Endothelial cell of umbilical vein (primary cell): ENCODE results near the gene C22orf39. TPM values are rescaled to one million over a fixed set of nuclear protein-coding genes. Genes with fewer than 3 reads are reported as not detected.
A peak's percentile ranks its signal among the peaks of the same experiment; 100 is the strongest.
"Not testable (repeated sequence)": the region's sequence is repeated elsewhere in the genome, so short reads cannot be mapped to it uniquely, and the experiment has no call there.

ENCODE experiments used
- BruUV-seq: library from RNA; stranded (reverse); fragments of 400-500 nt; replicated peaks from 2 replicates; lab custom pipeline; 2021; lab: Mats Ljungman, UMichigan
- CTCF ChIA-PET: fragments of 300-600, 350-600 bp; sonication (Branson Sonifier 250); formaldehyde crosslinking; loops from one replicate; lab custom pipeline; 2021; ENCODE audit warnings: antibody characterized with exemption, inconsistent platforms; lab: Charles Lee
- POLR2A ChIA-PET: fragments of 300-600, 350-600 bp; sonication (Branson Sonifier 250); formaldehyde crosslinking; loops from one replicate; lab custom pipeline; 2021; ENCODE audit warnings: antibody characterized with exemption, inconsistent platforms; lab: Charles Lee
- DNase-seq: peaks from one replicate; pipeline ENCODE4 v3.0.0-alpha.2; 2011; ENCODE audit warnings: low read depth, low spot score
- FAIRE-seq: peaks from 2 replicates; lab custom pipeline; 2011; peaks lifted over from hg19 to GRCh38; lab: Jason Lieb, UNC
- H2AFZ ChIP-seq: 2 replicates; pipeline ENCODE4 v1.6.0; 2012; ENCODE audit warnings: low read depth, low read length, control low read depth, inconsistent platforms
- H3K27ac ChIP-seq: 2 replicates; pipeline ENCODE4 v1.5.1; 2011; ENCODE audit warnings: low read depth, mild to moderate bottlenecking, control low read depth, low read length, moderate library complexity; ENCODE audit not compliant: insufficient read depth
- H3K27me3 ChIP-seq, 2 experiments: 2 replicates each; pipeline versions ENCODE4 v1.6.0 to v1.6.1; 2011; ENCODE audit warnings: low read length in 2 of 2, mixed read lengths in 1 of 2; ENCODE audit not compliant: control insufficient read depth in 2 of 2, insufficient read depth in 2 of 2
- H3K36me3 ChIP-seq, 2 experiments: 2 replicates in 1 of 2; 3 replicates in 1 of 2; pipeline ENCODE4 v1.5.1; 2011; ENCODE audit warnings: low read length in 2 of 2, mild to moderate bottlenecking in 1 of 2, moderate library complexity in 1 of 2; ENCODE audit not compliant: control insufficient read depth in 2 of 2, insufficient read depth in 2 of 2; ENCODE audit errors: extremely low read depth in 1 of 2
- H3K4me1 ChIP-seq: 3 replicates; pipeline ENCODE4 v1.5.1; 2011; ENCODE audit warnings: mild to moderate bottlenecking, low read length; ENCODE audit not compliant: control insufficient read depth, insufficient read depth; ENCODE audit errors: extremely low read depth
- H3K4me2 ChIP-seq: 2 replicates; pipeline ENCODE4 v1.6.1; 2011; ENCODE audit warnings: low read length, control low read depth, mixed read lengths; ENCODE audit not compliant: insufficient read depth
- H3K4me3 ChIP-seq, 3 experiments: fragments of 200-600 bp in 1 of 3; sonication (generic), shearing (Covaris generic) in 1 of 3; replicated peaks in 1 of 3; 2 replicates each; pipeline ENCODE4 v1.5.1; 2011 to 2016; ENCODE audit warnings: control low read depth in 3 of 3, low read length in 3 of 3, mild to moderate bottlenecking in 2 of 3, inconsistent platforms in 1 of 3, low read depth in 1 of 3, moderate library complexity in 1 of 3; ENCODE audit not compliant: insufficient read depth in 1 of 3
- H3K79me2 ChIP-seq: 2 replicates; pipeline ENCODE4 v1.6.0; 2012; ENCODE audit warnings: low read length, inconsistent platforms; ENCODE audit not compliant: control insufficient read depth, insufficient read depth
- H3K9ac ChIP-seq: replicated peaks from 2 replicates; pipeline ENCODE3; 2011; ENCODE audit warnings: low read length, control low read depth; ENCODE audit not compliant: insufficient read depth; ENCODE audit errors: extremely low read depth
- H3K9me1 ChIP-seq: replicated peaks from 3 replicates; pipeline ENCODE4 v1.6.0; 2011; ENCODE audit warnings: mild to moderate bottlenecking, low read length; ENCODE audit not compliant: control insufficient read depth, insufficient read depth; ENCODE audit errors: extremely low read depth
- H3K9me3 ChIP-seq: replicated peaks from 2 replicates; pipeline ENCODE4 v1.5.1; 2012; ENCODE audit warnings: low read length, inconsistent platforms; ENCODE audit not compliant: control insufficient read depth, insufficient read depth
- H4K20me1 ChIP-seq: replicated peaks from 2 replicates; pipeline ENCODE3; 2011; ENCODE audit warnings: mild to moderate bottlenecking, low read length; ENCODE audit not compliant: control insufficient read depth, insufficient read depth; ENCODE audit errors: extremely low read depth
- EZH2 ChIP-seq: IDR thresholded peaks from 2 replicates; pipeline ENCODE4 v1.6.1; 2012; ENCODE audit warnings: borderline replicate concordance, low read depth, mild to moderate bottlenecking, moderate library complexity, low read length, inconsistent platforms; ENCODE audit not compliant: severe bottlenecking
- FOS ChIP-seq: IDR thresholded peaks from 2 replicates; pipeline ENCODE4 v1.6.1; 2011; ENCODE audit warnings: mild to moderate bottlenecking, low read length, moderate library complexity, borderline replicate concordance; ENCODE audit not compliant: insufficient read depth
- GATA2 ChIP-seq: IDR thresholded peaks from 2 replicates; pipeline ENCODE4 v1.7.0; 2011; ENCODE audit warnings: low read depth, mild to moderate bottlenecking, moderate library complexity, mixed read lengths, low read length; ENCODE audit not compliant: insufficient read length, insufficient read depth
- JUN ChIP-seq: IDR thresholded peaks from 2 replicates; pipeline ENCODE4 v1.6.1; 2011; ENCODE audit warnings: borderline replicate concordance, low read depth; ENCODE audit not compliant: insufficient read length, insufficient read depth
- MAX ChIP-seq: IDR thresholded peaks from 2 replicates; pipeline ENCODE4 v1.6.1; 2011; ENCODE audit not compliant: insufficient read depth, insufficient read length
- MYC ChIP-seq: IDR thresholded peaks from one replicate; pipeline ENCODE4 v1.6.1; 2011; ENCODE audit warnings: mild to moderate bottlenecking, low read depth, low read length
- POLR2A ChIP-seq: IDR thresholded peaks from 2 replicates; pipeline ENCODE4 v1.6.1; 2012; ENCODE audit warnings: low read depth, mild to moderate bottlenecking, control low read depth, low read length
- POLR2AphosphoS5 ChIP-seq: IDR thresholded peaks from 2 replicates; pipeline ENCODE4 v1.6.1; 2012; ENCODE audit warnings: low read depth, mild to moderate bottlenecking, control low read depth, low read length, moderate library complexity; ENCODE audit not compliant: insufficient read depth
- dilution Hi-C: fragments of 300-500 bp; cut with MboI; formaldehyde crosslinking; loops from one replicate; pipeline ENCODE4 v1.15.0; 2019; ENCODE audit warnings: low sequenced_read_pairs; ENCODE audit not compliant: extremely low pct_ligation_motif_present
- intact Hi-C: fragments of 100-400 bp; cut with micrococcal nuclease; formaldehyde crosslinking; loops from one replicate; pipeline ENCODE4 v1.10.0; 2022
- polyA plus RNA-seq, 4 experiments: library from polyadenylated mRNA; depleted of rRNA in 3 of 4; stranded (reverse) in 3 of 4; unstranded in 1 of 4; fragments of >200 nt; gene quantifications; 2 replicates each; pipeline versions ENCODE4 v1.2.1 to v1.2.3, GENCODE V29; 2011 to 2012; ENCODE audit warnings: missing spikeins in 1 of 4
- total RNA-seq: library from RNA; stranded (reverse); gene quantifications from 2 replicates; pipeline ENCODE4 v1.2.3, GENCODE V29; 2021
- TF ChIP-seq, protein P1 (sequence below), 2 donors: IDR thresholded peaks; 1 replicate in 1 of 2; 2 replicates in 1 of 2; pipeline ENCODE4 v1.5.1; 2011; ENCODE audit warnings: low read length in 2 of 2, mild to moderate bottlenecking in 2 of 2, moderate library complexity in 2 of 2, control low read depth in 1 of 2, inconsistent platforms in 1 of 2, low read depth in 1 of 2; ENCODE audit not compliant: insufficient read depth in 1 of 2; ENCODE audit errors: extremely low read depth in 1 of 2

Gene C22orf39
- total and polyA plus RNA-seq, 2 donors (not counting 3 experiments of a cell fraction or from before 2014, with no cell fraction given) = 26.1 to 28.0 TPM

DNA sequence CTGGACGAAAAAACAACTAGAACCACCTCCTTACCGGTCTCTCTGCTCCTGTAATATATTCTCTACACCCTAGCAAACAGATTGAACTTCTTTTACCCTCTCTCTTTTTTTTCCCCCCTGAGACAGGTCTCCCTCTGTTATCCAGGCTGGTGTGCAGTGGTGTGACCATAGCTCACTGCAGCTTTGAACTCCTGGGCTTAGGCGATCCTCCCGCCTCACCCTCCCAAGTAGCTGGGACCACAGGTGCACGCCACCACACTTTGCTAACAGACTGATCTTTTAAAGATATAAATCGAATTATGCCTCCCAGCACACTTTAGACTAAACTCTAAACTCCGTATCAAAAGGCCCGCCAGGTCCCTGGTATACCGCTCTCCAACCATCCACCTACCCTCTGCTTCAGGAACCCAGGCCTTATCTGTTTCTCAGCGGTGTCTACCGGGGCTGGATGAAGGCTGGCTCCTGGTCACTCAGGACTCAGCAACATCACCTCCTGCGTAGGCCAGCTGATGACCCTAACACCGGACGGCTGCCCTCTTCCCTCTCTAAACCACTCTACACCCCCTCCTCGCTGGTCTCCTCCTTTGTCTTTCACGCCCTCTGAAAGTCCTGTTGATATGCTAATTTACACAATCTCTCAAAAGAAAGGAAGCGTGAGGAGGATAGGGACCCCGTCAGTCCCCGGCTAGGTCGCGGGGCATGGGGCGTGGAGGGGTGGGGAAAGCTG is 745 bp downstream of the C22orf39 start:
- POLR2A ChIA-PET = no interaction called here
- TF ChIP-seq POLR2A (no peak), MYC (no peak), MAX (no peak), EZH2 (no peak), FOS (no peak), POLR2AphosphoS5 (no peak), JUN (no peak), GATA2 (no peak)
- TF ChIP-seq, protein P1, sequence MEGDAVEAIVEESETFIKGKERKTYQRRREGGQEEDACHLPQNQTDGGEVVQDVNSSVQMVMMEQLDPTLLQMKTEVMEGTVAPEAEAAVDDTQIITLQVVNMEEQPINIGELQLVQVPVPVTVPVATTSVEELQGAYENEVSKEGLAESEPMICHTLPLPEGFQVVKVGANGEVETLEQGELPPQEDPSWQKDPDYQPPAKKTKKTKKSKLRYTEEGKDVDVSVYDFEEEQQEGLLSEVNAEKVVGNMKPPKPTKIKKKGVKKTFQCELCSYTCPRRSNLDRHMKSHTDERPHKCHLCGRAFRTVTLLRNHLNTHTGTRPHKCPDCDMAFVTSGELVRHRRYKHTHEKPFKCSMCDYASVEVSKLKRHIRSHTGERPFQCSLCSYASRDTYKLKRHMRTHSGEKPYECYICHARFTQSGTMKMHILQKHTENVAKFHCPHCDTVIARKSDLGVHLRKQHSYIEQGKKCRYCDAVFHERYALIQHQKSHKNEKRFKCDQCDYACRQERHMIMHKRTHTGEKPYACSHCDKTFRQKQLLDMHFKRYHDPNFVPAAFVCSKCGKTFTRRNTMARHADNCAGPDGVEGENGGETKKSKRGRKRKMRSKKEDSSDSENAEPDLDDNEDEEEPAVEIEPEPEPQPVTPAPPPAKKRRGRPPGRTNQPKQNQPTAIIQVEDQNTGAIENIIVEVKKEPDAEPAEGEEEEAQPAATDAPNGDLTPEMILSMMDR (IDR thresholded peaks at IDR 0.05; ENCODE audit: extremely low read depth in 1 of 2, insufficient read depth in 1 of 2, low read depth in 1 of 2, low read length in 2 of 2) = no peak
- Histone ChIP-seq H3K9ac (peak overlapping the region; percentile 83), H3K79me2 (peaks cover 47% of the 10 kb centered on the region), H3K4me3 (peak overlapping the region; percentile 80 to 92 (median 89)), H4K20me1 (no peaks in the 10 kb centered on the region), H3K27me3 (no peaks in the 10 kb centered on the region), H3K4me1 (peaks cover 11% of the 10 kb centered on the region), H3K4me2 (peak overlapping the region; percentile 87), H3K9me1 (no peaks in the 10 kb centered on the region), H3K36me3 (peaks cover 2 to 22% of the 10 kb centered on the region in 2 experiments), H3K27ac (peak overlapping the region; percentile 49), H2AFZ (peak overlapping the region; percentile 69), H3K9me3 (no peaks in the 10 kb centered on the region)
- BruUV-seq = no TSS peak
- FAIRE-seq (peak; percentile 37), DNase-seq (no peak)
- dilution Hi-C loops = no loop called here
- CTCF ChIA-PET = interaction anchor here (0.9 to 1.4 kb wide), 4 partner anchors 15 to 267 kb away, joined by 3 to 9 read pairs (median 3); partner anchors contain the start of gene MRPL40
- intact Hi-C loops = loop anchor here (1.0 to 5.0 kb wide), 3 partner anchors 14 to 269 kb away; partner anchors contain the start of genes CDC45, MRPL40, SLC25A1 and UFD1

DNA sequence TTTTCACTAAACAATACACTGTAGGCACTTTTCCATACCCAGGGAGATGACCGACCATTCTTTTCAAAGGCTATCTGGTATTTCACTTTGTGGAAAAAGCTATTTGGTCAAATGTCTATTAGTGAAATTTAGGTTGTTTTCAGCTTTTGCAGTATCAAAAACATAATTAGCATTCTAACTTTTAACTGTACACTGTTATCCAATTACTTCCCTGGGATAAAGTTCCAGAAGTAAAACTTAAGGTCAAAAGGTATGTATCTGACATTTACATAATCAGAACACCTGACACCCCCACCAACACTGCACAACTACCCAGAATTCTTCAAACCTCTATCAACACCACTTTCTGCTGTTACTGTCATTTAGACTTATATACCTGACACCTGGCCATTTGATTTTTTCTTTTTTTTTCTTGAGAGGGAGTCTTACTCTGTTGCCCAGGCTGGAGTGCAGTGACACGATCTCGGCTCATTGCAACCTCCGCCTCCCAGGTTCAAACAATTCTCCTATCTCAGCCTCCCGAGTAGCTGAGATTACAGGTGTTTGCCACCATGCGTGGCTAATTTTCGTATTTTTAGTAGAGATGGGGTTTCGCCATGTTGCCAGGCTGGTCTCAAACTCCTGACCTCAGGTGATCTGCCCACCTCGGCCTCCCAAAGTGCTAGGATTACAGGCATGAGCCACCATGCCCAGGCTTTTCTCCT is 2.1 kb downstream of the C22orf39 start:
- peaks cover 53% of the 10 kb centered on the region for H3K79me2 ChIP-seq
- CTCF ChIA-PET = interaction anchor here (1.5 to 1.6 kb wide), 2 partner anchors 13 to 184 kb away, joined by 4 to 7 read pairs; partner anchors contain the start of genes HIRA and MRPL40
- H3K27ac ChIP-seq, H3K4me3 ChIP-seq, H3K9me1 ChIP-seq, BruUV-seq, H3K27me3 ChIP-seq, H2AFZ ChIP-seq, H3K9ac ChIP-seq, H4K20me1 ChIP-seq, H3K9me3 ChIP-seq, dilution Hi-C loops: not testable (repeated sequence)
- POLR2A ChIA-PET = interaction anchor here (1.8 kb wide), 1 partner anchor 13 kb away, joined by 6 read pairs; the partner anchor contains the start of genes HIRA and MRPL40
- DNase-seq (peak; percentile 14), FAIRE-seq (peak; percentile 60)
- H3K4me1 ChIP-seq = peaks cover 11% of the 10 kb centered on the region
- H3K36me3 ChIP-seq = peaks cover 0 to 16% of the 10 kb centered on the region in 2 experiments
- H3K4me2 ChIP-seq = peak overlapping the region; percentile 44
- intact Hi-C loops = loop anchor here (5.0 kb wide), 1 partner anchor 268 kb away; the partner anchor contains the start of gene SLC25A1
